WTC11 (cell line): ENCODE results near the gene OR2AJ1.

Source experiments
- AFF4 ChIP-seq: sonication (generic); formaldehyde crosslinking; IDR thresholded peaks from 2 replicates; pipeline ENCODE4 v1.8.1; 2023; ENCODE audit warnings: mild to moderate bottlenecking, missing genetic modification reagents, borderline replicate concordance
- CTCF ChIP-seq: fragments of 200-600 bp; IDR thresholded peaks from 2 replicates; pipeline ENCODE4 v1.8.0; 2022; ENCODE audit warnings: antibody characterized with exemption
- SP1 ChIP-seq: sonication (generic); formaldehyde crosslinking; conservative IDR thresholded peaks from 2 replicates; pipeline ENCODE4 v1.8.1; 2022; ENCODE audit warnings: missing genetic modification reagents
- TCF7 ChIP-seq: sonication (generic); formaldehyde crosslinking; IDR thresholded peaks from 2 replicates; pipeline ENCODE4 v1.8.0; 2022; ENCODE audit warnings: mild to moderate bottlenecking, low read depth, missing genetic modification reagents, moderate library complexity
- TEAD1 ChIP-seq: sonication (generic); formaldehyde crosslinking; IDR thresholded peaks from 2 replicates; pipeline ENCODE4 v1.8.0; 2022; ENCODE audit warnings: mild to moderate bottlenecking, missing genetic modification reagents
- ZNF121 ChIP-seq: sonication (generic); formaldehyde crosslinking; IDR thresholded peaks from 2 replicates; pipeline ENCODE4 v1.8.0; 2023; ENCODE audit warnings: missing genetic modification reagents
- ZNF219 ChIP-seq: sonication (generic); formaldehyde crosslinking; IDR thresholded peaks from 2 replicates; pipeline ENCODE4 v1.8.0; 2023; ENCODE audit warnings: missing genetic modification reagents, mild to moderate bottlenecking, borderline replicate concordance

GRCh38 chr1:247948558-247948957 is 23.9 kb downstream of the OR2AJ1 start, which contains the start of gene OR2L8:
- TF ChIP-seq SP1 (CRISPR knock-in tag) (no peak), CTCF (no peak), ZNF219 (CRISPR knock-in tag) (no peak), TEAD1 (CRISPR knock-in tag) (no peak), ZNF121 (CRISPR knock-in tag) (no peak), TCF7 (CRISPR knock-in tag) (no peak), AFF4 (CRISPR knock-in tag) (no peak)
